SW480 (cell line): ENCODE measurements around the gene PDGFRB.

Source experiments
- DNase-seq: peaks from one replicate; pipeline ENCODE4 v3.0.0-alpha.2; 2016; ENCODE audit warnings: low spot score

The PDGFRB gene

DNA sequence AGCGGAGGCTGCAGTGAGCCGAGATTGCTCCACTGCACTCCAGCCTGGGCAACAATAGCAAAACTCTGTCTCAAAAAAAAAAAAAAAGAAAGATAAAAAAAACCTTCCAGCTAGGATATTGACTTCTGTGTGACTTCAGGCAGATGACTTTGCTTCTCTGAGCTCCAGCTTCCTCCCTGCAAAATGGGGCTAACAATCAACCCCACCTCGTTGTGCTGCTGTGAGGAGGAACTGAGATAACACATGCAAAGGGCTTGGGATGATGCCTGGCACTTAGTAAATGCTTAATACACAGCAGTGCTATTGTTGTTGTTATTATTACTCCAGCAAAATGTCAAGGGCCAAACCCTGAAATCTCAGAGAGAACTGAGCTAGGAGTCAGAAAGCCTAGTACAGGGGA lies 7.4 kb upstream of the PDGFRB start:
- no peak for DNase-seq

DNA sequence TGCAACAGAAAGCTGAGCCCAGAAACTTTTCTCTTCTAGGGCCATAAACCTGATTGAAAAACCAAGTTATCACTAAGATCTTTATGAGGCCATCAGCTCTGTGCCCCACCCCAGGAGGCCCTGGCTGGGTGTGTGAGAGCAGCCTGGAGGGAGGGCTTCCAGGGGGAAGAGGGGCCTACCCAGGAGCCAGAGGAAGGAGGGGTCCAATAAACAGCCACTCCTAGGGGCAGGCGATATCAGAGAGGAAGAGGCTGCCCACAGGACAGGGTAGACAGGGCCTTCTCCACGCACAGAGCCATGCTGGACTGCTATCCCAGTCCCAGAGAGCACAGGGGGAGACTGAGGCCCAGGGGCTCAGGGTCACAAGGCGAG lies 6.5 kb upstream of the PDGFRB start:
- no peak for DNase-seq

DNA sequence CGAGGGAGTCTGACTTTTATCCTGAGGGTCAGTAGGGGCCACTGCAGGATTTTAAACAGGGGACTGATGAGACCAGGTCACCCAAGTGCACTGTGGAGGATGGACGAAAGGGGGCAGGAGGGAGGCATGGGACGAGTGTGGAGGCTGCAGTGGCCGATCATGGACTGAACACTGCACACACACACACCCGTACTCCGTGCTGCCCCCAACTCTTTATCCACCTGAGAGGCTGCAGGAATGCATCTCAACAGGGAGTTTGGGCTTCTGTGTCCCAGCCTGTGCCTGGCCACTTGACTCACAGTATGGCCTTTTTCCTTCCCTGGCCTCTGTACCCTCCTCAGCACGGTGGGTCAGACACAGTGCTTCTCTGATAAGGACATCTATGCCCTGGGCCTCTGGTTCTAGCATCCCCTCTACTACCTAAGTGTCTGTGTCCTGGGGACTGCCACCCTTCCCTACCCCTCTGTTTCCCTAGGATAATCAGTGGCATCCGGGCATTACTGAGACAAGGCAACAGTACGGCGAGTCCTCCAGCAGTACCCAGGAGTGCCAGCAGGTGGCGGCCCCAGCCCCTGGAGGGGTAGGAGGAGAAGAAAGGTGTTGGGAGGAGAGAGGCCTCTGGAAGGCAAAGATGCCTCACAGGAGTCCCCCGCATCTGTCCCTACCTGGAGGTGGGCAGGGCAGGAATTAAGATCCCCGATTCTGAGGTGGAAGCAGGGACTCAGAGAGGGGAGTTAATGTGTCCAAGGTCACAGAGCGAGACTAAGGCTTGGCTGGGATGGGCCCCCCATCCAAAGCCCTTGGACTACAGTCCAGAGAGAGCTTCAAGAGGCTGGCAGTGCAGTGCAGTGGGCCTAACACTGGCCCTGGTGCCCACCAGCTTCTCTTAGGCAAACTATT lies 5.8 kb upstream of the PDGFRB start:
- DNase-seq, result peak; percentile 71

DNA sequence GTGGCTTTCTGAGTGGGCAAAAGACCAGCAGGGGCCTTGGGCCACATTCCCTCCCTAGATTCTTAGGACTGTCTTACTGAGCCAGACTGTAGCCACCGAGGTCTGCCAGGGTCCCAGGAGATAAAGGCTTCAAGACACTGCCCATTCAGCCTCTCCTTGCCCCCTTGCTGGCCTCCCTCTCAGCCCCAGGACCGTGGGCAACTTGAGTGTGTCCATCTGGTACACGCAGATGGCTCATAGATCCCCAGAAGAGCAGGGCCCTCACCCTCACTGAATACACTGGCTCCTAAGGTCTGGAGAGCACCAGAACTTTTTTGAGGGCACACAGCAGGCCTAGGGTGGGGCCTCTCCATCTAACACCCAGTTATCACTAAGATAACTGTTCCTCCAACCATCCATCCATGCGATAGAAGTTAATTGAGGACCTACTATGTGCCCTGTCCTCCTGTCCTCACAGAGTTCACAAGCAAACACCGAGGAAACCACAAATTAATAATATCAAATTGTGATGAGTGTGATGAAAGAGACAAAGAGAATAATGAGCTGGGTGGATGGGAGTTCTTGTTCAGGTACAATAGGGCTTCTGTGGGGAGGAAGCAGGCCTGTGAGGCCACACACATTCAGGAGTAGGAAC lies 4.9 kb upstream of the PDGFRB start:
- DNase-seq, result no peak

DNA sequence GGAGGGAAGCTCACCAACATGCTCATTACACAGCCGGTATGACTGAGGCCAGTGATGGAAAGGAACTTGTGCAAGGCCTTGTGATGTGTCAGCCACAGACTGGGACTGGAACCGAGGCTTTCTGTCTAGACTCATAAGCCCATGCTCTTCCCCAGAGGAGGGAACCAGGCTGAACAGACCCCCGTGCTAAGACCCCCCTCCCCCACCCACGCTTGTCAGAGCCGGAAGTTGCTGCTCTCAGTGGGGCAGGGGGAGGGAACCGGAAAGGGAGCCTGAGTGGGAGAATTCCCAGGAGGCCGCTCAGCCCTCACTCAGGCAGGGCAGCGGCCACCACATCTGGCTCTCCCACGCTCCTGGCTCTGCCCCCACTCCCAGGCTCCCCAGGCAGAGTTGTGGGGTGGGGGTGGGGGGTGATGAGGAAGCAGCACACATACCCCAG lies 4.1 kb upstream of the PDGFRB start:
- no peak for DNase-seq

DNA sequence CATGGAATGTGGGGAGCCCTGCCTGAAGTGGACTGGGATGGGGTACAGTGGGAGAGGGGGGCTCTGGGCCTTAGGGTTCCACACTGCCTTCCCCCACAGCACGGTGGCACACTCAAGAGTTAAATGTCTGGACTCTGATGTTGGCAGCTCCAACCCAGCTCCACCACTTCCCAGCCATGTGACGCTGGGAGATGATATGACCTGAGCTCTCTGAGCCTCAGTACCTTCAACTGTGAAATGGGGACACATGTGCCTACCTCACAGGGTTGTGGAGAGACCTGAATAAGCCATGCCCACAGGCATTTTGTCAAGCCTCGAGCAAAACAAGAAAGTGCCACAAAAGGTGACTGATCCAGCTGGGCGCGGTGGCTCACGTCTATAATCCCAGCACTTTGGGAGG lies 3.4 kb upstream of the PDGFRB start:
- no peak for DNase-seq

DNA sequence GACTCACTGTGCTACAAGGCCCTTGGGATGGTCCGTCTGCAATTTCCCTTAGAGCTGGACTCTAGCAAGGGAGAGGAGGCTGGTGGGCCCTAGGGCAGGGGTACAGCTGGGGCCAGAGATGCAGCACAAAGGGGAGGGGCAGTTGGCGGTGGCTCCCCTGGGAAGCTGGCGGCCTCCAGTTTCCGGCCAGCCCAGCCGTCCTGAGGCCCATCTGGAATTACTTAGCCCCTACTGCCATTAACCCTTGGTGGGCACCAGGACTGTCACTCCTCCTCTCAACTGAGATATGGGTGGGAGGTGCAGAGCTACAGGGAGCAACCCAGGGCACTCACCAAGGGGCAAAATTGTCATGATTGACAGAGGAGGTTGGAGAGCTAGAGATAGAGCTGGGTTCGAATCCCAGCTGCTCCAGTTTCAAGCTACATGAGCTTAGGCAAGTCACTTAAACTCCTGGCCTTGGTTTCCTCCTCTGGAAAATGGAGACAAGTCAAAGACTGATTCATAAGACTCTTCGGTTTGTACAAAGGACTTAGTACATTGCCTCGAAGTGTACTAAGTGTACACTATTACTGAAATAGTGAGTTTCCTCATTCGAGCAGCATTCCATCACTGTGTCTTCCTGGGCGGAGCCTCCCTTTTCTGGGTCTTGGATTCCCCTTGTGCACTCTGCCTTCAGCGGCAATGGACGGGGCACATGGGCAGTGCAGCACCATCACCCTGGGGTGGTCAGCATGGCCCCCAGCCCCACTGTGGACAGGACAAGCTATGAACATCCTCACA lies 2.7 kb upstream of the PDGFRB start:
- no peak for DNase-seq

DNA sequence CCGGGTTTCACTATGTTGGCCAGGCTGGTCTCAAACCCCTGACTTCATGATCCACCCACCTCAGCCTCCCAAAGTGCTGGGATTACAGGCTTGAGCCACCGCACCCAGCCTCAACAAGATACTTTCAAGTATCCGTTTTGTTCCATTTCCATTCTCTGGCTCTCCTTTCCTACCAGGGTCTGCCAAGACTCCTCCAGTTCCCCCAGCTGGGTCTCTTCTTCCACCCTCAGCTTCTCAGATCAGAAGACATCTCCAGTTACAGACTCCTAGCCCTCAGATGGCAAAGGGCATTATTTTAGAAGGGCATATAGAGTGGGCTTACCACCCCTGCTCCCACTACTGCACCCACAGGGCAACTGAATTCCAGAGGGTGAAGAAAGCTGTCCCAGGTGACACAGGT lies 1.5 kb upstream of the PDGFRB start:
- DNase-seq, result no peak

DNA sequence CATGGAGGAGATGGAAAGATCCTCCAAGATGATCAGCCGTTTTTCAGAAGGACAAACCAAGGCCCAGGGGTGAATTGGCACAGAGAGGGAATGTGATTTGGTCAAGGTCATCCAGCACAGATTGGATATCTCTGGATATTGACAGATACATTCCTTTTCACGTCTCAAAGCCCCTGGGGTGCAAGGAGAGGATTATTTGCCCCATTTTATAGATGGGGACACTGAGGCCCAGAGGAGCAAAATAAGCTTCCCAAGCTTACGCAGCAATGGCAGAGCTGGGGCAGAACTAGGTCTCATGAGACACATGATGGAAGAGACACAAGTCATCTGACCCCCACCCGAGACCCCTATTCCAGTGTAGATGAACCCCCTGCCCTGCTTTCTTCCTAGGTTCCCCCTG lies 895 bp upstream of the PDGFRB start:
- DNase-seq, result no peak

DNA sequence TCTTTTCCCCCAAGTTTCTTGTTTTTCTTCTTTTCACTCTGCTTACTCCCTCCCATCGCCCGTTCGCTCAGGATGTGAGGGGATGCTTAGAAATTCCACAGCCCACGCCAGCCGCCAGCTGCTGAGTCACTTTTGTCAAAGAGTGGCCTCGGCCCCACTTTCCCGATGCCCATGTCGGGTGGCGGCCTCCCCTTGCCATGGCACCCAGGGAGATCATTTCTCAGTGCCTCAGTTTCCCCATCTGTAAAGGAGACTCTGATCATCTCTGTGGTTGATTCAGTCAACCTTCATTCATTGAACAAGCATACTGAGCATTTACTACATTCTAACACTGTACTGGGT lies 353 bp upstream of the PDGFRB start:
- DNase-seq, result no peak

DNA sequence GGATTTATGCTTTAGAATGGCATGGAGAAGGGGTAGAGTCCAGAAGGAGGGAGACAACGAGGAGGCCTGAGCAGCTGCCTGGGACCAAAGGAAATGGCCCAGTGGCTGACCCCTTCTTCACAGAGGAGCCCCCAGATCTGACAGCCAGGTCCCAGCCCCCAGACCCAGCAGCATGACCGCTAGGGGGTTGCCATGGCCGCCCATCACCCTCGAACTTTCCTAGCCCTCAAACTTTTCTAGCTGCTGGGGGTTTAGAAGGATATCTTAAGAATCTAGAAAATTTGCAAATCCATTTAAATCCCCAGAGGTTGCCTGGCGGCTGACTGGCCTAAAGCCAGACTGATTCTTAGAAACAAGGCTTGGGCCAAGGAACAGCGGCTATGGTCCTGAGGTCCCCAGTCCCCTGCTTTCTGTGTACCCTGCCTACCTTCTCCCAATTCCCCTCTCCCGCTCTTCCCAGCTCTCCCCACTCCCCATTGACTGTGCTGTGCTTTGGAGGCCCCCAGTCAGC lies 972 bp downstream of the PDGFRB start:
- DNase-seq, result no peak

DNA sequence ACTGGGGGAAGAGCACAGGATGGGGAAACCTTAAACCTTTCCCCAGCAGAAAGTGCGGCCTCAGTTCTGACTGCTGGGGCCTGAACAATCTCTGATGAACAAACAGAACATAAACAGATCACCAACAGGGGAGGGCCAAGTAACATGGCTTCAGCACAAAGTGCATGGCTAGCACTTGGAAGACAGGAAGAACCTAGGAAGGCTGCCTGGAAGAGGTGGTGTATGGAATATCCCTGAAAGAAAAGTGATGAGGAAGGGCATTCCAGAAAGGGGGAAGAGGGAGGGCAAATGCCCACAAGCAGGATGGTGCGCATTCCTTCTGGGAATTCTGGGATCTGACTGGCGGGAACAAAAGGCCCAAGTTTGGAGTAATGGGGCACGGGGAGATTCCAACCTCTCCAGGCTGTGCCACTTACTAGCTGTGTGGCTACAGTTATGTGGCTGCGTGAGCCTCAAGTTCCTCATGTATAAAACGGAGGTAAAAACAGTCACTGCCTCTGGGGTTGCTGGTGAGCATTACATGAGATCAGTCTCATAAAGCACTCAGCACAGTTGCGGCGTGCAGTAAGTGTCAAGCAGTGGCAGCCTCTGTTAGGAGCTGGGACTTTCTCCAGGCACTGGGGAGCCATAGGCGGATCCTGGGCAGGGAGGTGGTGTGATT lies 1.6 kb downstream of the PDGFRB start:
- DNase-seq, result no peak

DNA sequence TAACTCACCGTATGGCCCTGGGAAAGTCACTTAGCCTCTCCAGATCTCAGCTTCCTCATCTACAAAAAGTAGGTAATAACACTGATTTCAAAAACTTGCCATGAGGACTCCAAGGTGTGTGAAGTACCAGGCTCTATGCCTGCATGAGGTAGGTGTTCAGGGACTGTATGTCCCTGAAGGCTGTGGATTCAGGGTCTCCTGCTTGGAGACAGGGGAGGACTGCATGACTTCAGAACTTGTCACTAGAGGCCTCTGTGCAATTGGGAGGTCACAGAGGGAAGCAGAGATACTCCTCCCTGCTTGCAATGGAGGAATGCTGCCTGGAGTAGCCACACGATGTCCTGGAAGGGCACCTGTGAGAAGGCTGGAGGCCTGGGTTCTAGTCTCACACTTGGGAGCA lies 2.2 kb downstream of the PDGFRB start:
- DNase-seq, result no peak

DNA sequence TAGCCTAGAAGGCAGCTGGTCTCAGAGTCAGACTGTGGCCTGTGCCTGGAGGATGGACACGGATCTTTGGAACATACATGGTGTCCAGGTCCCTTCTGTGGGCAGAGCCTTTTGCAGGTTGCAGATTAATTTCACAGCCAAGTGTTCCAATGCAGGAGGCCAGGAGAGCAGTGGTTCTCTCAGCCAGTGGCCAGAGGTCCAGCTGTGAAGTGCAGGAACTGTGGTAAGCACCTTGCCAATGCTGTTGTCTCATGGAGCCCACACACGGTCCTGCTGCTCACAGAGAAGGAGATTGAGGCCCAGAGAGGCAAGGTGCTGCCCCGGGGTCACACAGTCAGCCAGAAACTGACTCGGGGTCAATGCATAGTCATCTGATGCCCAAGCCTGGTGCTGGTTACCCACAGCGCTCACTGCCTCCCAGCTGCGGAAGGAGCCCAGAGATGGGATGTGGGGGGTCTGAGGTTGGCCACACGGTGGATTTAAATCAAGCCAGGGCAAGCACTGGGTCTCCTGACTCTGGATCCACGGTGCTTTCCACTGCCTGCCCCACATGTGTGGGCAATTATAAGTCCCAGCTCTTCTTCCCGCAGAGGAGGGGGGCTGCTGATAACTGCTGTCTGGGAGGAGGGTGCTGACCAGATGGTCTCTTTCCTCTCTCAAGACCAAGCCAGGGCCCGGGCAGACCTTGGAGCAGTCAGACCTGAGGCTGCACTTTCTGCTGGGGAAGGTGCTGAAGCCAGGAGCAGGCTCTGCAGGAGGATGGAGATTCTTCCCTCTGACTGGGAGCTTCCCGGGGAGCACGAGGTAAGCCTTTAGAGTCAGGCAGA lies 2.8 kb downstream of the PDGFRB start:
- DNase-seq, result no peak

DNA sequence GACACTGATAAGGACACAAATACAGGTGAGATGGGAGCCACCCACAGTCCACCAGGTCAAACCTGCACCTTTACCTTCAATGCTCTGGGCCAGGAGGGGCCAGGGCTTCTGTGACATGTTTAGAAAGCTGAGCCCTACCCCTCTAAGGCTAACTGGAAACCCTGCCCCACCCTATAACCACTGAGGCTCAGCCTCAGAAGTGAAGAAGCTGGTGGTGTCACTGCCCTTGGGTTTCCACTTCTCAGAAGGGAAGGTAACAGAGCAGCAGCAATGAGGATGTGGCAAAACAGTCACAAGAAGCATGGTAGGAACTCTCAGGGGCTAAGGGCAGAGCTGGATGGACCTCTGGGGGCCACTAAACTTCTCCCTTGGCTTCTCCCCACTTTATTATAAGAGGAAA lies 6.0 kb downstream of the PDGFRB start:
- DNase-seq, result no peak

DNA sequence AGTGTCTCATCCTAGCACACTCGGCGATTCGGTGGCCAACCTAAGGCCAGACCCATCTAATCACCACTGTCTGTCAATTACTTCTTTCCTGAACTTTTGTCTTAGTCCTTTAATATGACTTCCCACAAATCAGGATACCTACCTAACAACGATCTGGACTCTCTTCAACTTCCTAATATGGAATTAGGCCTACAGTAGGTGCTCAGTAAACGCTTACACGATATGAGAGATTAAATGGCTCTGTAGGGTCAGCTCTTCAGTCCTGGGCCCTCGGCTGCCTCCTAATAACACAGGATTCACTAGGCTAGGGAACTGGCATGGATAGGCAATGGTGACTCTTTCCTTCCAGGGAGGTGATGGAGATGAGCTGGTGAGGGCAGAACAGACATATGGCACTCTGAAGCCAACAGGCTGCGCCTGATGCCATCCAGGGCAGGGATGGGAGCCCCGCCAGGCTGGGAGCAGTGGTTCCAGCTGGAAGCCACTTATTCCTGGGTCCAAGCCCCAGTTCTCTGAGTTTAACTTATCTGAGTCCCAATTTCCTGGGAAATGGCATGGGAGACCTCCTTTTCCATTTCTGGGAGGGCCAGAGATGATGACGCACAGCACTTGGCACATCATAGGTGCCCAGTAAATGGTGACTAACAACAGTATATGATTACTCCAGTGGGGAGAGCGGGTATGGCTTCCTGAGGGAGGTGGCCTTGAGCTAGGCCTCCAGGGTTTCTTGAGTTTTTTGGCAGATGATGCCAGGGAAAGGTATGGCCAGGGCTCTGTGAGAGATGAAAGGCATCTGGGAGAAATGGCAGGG lies 7.3 kb downstream of the PDGFRB start:
- DNase-seq, result no peak

DNA sequence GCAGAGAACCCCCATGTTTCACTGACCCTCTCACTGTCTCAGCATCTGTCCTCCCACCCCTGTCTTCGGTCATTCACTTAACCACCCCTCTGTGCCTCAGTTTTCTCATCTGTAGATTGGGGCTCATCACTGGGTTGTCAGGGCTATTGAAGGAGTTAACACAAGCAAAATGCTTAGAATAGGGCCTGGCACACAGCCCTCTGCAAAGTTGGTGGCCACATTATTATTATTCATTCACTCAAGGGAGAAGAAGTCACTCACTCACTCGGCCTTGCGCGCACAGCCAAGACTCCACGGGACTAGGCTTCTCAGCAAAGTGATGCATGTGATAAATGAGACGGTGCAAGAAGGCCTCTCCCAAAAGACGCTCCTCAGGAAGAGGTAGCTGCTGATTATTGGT lies 8.0 kb downstream of the PDGFRB start:
- no peak for DNase-seq

DNA sequence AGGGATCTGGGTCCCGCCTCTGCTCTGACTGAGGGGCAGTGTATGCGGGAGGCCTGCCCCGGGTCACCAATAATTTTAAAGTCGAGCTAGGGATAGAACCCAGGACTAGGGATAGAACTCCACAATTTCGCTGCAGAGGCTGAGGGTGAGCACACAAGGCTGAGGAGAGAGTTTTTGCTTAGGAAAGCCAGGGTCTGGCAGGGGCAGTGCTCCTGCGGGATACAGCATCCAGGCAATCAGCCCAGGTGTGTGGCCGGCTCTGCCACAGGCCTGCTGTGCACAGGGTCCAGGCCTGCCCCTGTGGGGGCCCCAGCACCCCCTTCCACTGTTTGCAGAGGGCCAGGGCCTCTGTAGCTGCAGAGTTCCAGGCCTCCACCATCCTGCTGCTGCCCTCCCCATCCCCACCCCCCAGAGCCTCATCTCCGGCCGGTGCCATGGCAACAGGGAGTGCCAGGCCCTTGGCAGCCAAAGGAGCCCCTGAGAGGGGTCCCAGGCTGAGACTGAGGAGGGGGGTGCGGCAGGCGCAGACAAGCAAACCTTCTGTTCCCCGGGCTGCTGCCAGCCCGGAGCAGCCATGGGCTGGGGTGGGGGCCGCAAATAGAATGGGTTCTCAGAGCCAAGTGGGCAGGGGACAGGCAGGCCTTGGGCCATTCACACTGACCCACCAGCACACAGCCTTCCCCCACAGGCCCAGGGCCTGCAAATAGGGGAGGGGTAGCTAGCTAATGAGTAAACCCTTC lies 8.6 kb downstream of the PDGFRB start:
- no peak for DNase-seq

DNA sequence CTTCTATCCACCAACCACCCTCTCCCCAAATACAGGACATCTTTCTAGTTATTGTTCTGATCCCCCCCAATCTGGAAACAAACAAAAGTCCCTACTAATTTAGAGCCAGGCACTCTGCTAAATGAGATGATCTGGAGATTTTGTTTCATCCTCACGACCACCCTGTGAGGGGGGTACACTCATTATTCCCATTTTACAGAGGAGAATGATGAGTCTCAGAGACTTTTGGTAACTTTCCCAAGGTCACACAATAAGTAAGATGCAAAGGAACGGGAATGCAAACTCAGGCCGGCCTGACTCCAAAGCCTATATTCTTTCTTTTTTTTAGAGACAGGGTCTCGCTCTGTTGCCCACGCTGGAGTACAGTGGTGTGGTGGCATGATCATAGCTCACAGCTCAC lies 9.4 kb downstream of the PDGFRB start:
- DNase-seq, result no peak

DNA sequence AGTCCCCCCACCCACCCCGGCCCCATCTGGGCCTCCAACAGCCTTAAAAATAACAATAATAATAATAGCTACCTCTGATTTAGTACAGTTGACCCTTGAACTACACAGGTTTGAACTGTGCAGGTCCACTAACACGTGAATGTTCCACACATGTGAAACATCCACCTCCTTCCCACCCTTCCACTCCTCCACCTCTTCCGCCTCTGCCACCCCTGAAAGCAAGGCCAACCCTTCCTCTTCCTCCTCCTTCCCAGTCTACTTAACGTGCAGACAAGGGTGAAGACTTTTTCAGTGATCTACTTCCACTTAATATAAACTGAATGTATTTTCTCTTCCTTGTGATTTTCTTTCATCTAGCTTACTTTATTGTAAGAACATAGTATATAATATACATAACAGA lies 10.8 kb downstream of the PDGFRB start:
- DNase-seq, result no peak
